ENCODE measurements around the gene PROSER1. TPM values are rescaled to one million over a fixed set of nuclear protein-coding genes. Genes with fewer than 3 reads are reported as not detected.
A peak's percentile ranks its signal among the peaks of the same experiment; 100 is the strongest.

Gene PROSER1
- total RNA-seq, 1 experiment from 2014 or later, result 94.6 TPM

- peaks cover 5% of the 10 kb centered on the region for H3K36me3 Mint-ChIP-seq
- ATAC-seq (no peak), DNase-seq (ENCODE audit: low spot score) (no peak)
- H3K27me3 Mint-ChIP-seq (ENCODE audit: low read depth), result no peaks in the 10 kb centered on the region
- ChIA-PET POLR2A (no interaction called here), CTCF (no interaction called here)
- peaks cover 26% of the 10 kb centered on the region for H3K4me1 Mint-ChIP-seq
- TF ChIP-seq ESRRA (CRISPR knock-in tag; IDR thresholded peaks at IDR 0.05; ENCODE audit: borderline replicate concordance) (no peak), IRF1 (CRISPR knock-in tag; IDR thresholded peaks at IDR 0.05) (no peak), NFE2L1 (CRISPR knock-in tag; IDR thresholded peaks at IDR 0.05) (no peak), JAZF1 (CRISPR knock-in tag; IDR thresholded peaks at IDR 0.05) (no peak), JUN (CRISPR knock-in tag; IDR thresholded peaks at IDR 0.05) (no peak)
- TF ChIP-seq, protein P1, sequence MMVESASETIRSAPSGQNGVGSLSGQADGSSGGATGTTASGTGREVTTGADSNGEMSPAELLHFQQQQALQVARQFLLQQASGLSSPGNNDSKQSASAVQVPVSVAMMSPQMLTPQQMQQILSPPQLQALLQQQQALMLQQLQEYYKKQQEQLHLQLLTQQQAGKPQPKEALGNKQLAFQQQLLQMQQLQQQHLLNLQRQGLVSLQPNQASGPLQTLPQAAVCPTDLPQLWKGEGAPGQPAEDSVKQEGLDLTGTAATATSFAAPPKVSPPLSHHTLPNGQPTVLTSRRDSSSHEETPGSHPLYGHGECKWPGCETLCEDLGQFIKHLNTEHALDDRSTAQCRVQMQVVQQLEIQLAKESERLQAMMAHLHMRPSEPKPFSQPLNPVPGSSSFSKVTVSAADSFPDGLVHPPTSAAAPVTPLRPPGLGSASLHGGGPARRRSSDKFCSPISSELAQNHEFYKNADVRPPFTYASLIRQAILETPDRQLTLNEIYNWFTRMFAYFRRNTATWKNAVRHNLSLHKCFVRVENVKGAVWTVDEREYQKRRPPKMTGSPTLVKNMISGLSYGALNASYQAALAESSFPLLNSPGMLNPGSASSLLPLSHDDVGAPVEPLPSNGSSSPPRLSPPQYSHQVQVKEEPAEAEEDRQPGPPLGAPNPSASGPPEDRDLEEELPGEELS (CRISPR knock-in tag; IDR thresholded peaks at IDR 0.05), result no peak
- H3K27ac Mint-ChIP-seq, result no peak overlapping the region
- peak overlapping the region; percentile 92 for H3K4me3 Mint-ChIP-seq
- H3K9me3 Mint-ChIP-seq, result no peaks in the 10 kb centered on the region
Observed at GRCh38 chr13:39039041-39039440, 1.2 kb upstream of the PROSER1 start.

- ATAC-seq, result peak; percentile 65
Observed at GRCh38 chr13:39038569-39039030, 711 bp upstream of the PROSER1 start.

More at GRCh38 chr13:39038569-39039030, 711 bp upstream of the PROSER1 start:
- DNase-seq (ENCODE audit: low spot score), result no peak
- POLR2A ChIA-PET, result interaction anchor here (1.5 kb wide), 1 partner anchor 8 kb away, joined by 3 read pairs; no protein-coding TSS in a partner anchor
- TF ChIP-seq ZBTB43 (CRISPR knock-in tag; IDR thresholded peaks at IDR 0.05) (no peak), MAX (CRISPR knock-in tag; IDR thresholded peaks at IDR 0.05) (0 out of 2 replicates have a peak, but pooled peaks have one; percentile 7), NR2C2 (CRISPR knock-in tag; IDR thresholded peaks at IDR 0.05) (no peak), ZNF425 (CRISPR knock-in tag; conservative IDR thresholded peaks at IDR 0.05) (no peak), ZNF396 (CRISPR knock-in tag; IDR thresholded peaks at IDR 0.05; ENCODE audit: borderline replicate concordance) (no peak), USF2 (CRISPR knock-in tag; IDR thresholded peaks at IDR 0.05) (0 out of 2 replicates have a peak, but pooled peaks have one; percentile 1), NR1H2 (CRISPR knock-in tag; IDR thresholded peaks at IDR 0.05) (no peak), OVOL2 (CRISPR knock-in tag; IDR thresholded peaks at IDR 0.05; ENCODE audit: borderline replicate concordance) (no peak), JUN (CRISPR knock-in tag; IDR thresholded peaks at IDR 0.05) (0 out of 2 replicates have a peak, but pooled peaks have one; percentile 10), ZNF281 (CRISPR knock-in tag; IDR thresholded peaks at IDR 0.05) (no peak)
- TF ChIP-seq, protein P2, sequence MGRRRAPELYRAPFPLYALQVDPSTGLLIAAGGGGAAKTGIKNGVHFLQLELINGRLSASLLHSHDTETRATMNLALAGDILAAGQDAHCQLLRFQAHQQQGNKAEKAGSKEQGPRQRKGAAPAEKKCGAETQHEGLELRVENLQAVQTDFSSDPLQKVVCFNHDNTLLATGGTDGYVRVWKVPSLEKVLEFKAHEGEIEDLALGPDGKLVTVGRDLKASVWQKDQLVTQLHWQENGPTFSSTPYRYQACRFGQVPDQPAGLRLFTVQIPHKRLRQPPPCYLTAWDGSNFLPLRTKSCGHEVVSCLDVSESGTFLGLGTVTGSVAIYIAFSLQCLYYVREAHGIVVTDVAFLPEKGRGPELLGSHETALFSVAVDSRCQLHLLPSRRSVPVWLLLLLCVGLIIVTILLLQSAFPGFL (CRISPR knock-in tag; IDR thresholded peaks at IDR 0.05; ENCODE audit: borderline replicate concordance), result 0 out of 2 replicates have a peak, but pooled peaks have one; percentile 5
- TF ChIP-seq, protein P3, sequence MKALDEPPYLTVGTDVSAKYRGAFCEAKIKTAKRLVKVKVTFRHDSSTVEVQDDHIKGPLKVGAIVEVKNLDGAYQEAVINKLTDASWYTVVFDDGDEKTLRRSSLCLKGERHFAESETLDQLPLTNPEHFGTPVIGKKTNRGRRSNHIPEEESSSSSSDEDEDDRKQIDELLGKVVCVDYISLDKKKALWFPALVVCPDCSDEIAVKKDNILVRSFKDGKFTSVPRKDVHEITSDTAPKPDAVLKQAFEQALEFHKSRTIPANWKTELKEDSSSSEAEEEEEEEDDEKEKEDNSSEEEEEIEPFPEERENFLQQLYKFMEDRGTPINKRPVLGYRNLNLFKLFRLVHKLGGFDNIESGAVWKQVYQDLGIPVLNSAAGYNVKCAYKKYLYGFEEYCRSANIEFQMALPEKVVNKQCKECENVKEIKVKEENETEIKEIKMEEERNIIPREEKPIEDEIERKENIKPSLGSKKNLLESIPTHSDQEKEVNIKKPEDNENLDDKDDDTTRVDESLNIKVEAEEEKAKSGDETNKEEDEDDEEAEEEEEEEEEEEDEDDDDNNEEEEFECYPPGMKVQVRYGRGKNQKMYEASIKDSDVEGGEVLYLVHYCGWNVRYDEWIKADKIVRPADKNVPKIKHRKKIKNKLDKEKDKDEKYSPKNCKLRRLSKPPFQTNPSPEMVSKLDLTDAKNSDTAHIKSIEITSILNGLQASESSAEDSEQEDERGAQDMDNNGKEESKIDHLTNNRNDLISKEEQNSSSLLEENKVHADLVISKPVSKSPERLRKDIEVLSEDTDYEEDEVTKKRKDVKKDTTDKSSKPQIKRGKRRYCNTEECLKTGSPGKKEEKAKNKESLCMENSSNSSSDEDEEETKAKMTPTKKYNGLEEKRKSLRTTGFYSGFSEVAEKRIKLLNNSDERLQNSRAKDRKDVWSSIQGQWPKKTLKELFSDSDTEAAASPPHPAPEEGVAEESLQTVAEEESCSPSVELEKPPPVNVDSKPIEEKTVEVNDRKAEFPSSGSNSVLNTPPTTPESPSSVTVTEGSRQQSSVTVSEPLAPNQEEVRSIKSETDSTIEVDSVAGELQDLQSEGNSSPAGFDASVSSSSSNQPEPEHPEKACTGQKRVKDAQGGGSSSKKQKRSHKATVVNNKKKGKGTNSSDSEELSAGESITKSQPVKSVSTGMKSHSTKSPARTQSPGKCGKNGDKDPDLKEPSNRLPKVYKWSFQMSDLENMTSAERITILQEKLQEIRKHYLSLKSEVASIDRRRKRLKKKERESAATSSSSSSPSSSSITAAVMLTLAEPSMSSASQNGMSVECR (CRISPR knock-in tag; IDR thresholded peaks at IDR 0.05; ENCODE audit: borderline replicate concordance), result no peak; the same call in 1 of the 2 replicates
- Mint-ChIP-seq H3K4me1 (peaks cover 31% of the 10 kb centered on the region), H3K27me3 (ENCODE audit: low read depth) (no peaks in the 10 kb centered on the region), H3K9me3 (no peaks in the 10 kb centered on the region), H3K27ac (peak overlapping the region; percentile 81), H3K36me3 (peaks cover 9% of the 10 kb centered on the region), H3K4me3 (peak overlapping the region; percentile 92)
- CTCF ChIA-PET, result interaction anchor here (1.5 kb wide), 1 partner anchor 26 kb away, joined by 6 read pairs; no protein-coding TSS in a partner anchor
